GM19455 (cell line): Measurements from ENCODE around the gene FAM162B.
"Not testable (repeated sequence)": the region's sequence is repeated elsewhere in the genome, so short reads cannot be mapped to it uniquely, and the experiment has no call there.

Experiments
- ATAC-seq: cut with Tn5 transposase; IDR thresholded peaks from one replicate; pipeline ENCODE4 v1.9.1; 2021; ENCODE audit not compliant: unreplicated experiment

FAM162B gene

GRCh38 chr6:116730513-116730912, 35.0 kb downstream of the FAM162B start:
- ATAC-seq = no peak

- no peak for ATAC-seq
Measured at GRCh38 chr6:116726947-116727346, 38.6 kb downstream of the FAM162B start.

- no peak for ATAC-seq
Measured at GRCh38 chr6:116714761-116715160, 50.8 kb downstream of the FAM162B start.

GRCh38 chr6:116714296-116714695, 51.2 kb downstream of the FAM162B start:
- ATAC-seq = no peak

- ATAC-seq = no peak
Measured at GRCh38 chr6:116705917-116706316, 59.6 kb downstream of the FAM162B start.

- ATAC-seq = not testable (repeated sequence)
Measured at GRCh38 chr6:116703888-116704287, 61.6 kb downstream of the FAM162B start.
